BLaER1 (cell line): ENCODE measurements around the gene PDZRN3.

Source experiments
- H3K27ac ChIP-seq: shearing (Covaris generic); formaldehyde crosslinking; 2 replicates; pipeline ENCODE4 v1.8.1; 2022
- H3K27me3 ChIP-seq: shearing (Covaris generic); formaldehyde crosslinking; 2 replicates; pipeline ENCODE4 v1.8.1; 2022
- H3K36me3 ChIP-seq: shearing (Covaris generic); formaldehyde crosslinking; 2 replicates; pipeline ENCODE4 v1.8.1; 2022
- H3K4me1 ChIP-seq: shearing (Covaris generic); formaldehyde crosslinking; 2 replicates; pipeline ENCODE4 v1.8.1; 2022
- H3K4me2 ChIP-seq: shearing (Covaris generic); formaldehyde crosslinking; 2 replicates; pipeline ENCODE4 v1.8.1; 2022
- H3K4me3 ChIP-seq: shearing (Covaris generic); formaldehyde crosslinking; 2 replicates; pipeline ENCODE4 v1.8.1; 2022
- H3K9ac ChIP-seq: shearing (Covaris generic); formaldehyde crosslinking; 2 replicates; pipeline ENCODE4 v1.8.1; 2022
- H3K9me3 ChIP-seq: shearing (Covaris generic); formaldehyde crosslinking; 2 replicates; pipeline ENCODE4 v1.8.1; 2022
- H4K20me1 ChIP-seq: shearing (Covaris generic); formaldehyde crosslinking; 2 replicates; pipeline ENCODE4 v1.8.1; 2022
- Cebpa-rat ChIP-seq: shearing (Covaris generic); IDR thresholded peaks from 2 replicates; pipeline ENCODE4 v1.8.1; 2022

Gene PDZRN3

GRCh38 chr3:73453666-73454065 is 171.1 kb downstream of the PDZRN3 start:
- H3K4me1 ChIP-seq, result peaks cover 37% of the 10 kb centered on the region
- H3K4me2 ChIP-seq, result no peak overlapping the region
- no peaks in the 10 kb centered on the region for H4K20me1 ChIP-seq
- H3K9me3 ChIP-seq, result no peaks in the 10 kb centered on the region
- H3K4me3 ChIP-seq, result no peak overlapping the region
- no peak for TF ChIP-seq Cebpa-rat
- H3K36me3 ChIP-seq, result no peaks in the 10 kb centered on the region
- H3K27me3 ChIP-seq, result no peaks in the 10 kb centered on the region
- H3K27ac ChIP-seq, result no peak overlapping the region
- H3K9ac ChIP-seq, result no peak overlapping the region

GRCh38 chr3:73452729-73453128 is 172.0 kb downstream of the PDZRN3 start:
- Histone ChIP-seq H3K27me3 (no peaks in the 10 kb centered on the region), H3K4me2 (no peak overlapping the region), H3K36me3 (no peaks in the 10 kb centered on the region), H3K27ac (no peak overlapping the region), H3K4me3 (no peak overlapping the region), H3K4me1 (peaks cover 43% of the 10 kb centered on the region), H3K9me3 (no peaks in the 10 kb centered on the region), H3K9ac (no peak overlapping the region), H4K20me1 (no peaks in the 10 kb centered on the region)
- TF ChIP-seq Cebpa-rat, result no peak

GRCh38 chr3:73451301-73451944 is 173.3 kb downstream of the PDZRN3 start:
- Histone ChIP-seq H3K9me3 (no peaks in the 10 kb centered on the region), H3K9ac (no peak overlapping the region), H3K27me3 (no peaks in the 10 kb centered on the region), H3K4me2 (peak overlapping the region; percentile 70), H4K20me1 (no peaks in the 10 kb centered on the region), H3K36me3 (no peaks in the 10 kb centered on the region), H3K4me3 (no peak overlapping the region), H3K4me1 (peaks cover 43% of the 10 kb centered on the region), H3K27ac (no peak overlapping the region)
- no peak for TF ChIP-seq Cebpa-rat

- H3K27me3 ChIP-seq, result no peaks in the 10 kb centered on the region
- H3K36me3 ChIP-seq, result no peaks in the 10 kb centered on the region
- no peak overlapping the region for H3K27ac ChIP-seq
- H3K9ac ChIP-seq, result no peak overlapping the region
- H3K9me3 ChIP-seq, result no peaks in the 10 kb centered on the region
- no peak overlapping the region for H3K4me3 ChIP-seq
- no peak for TF ChIP-seq Cebpa-rat
- peaks cover 44% of the 10 kb centered on the region for H3K4me1 ChIP-seq
- H4K20me1 ChIP-seq, result no peaks in the 10 kb centered on the region
- H3K4me2 ChIP-seq, result peak overlapping the region; percentile 70
These were observed 175.0 kb downstream of the PDZRN3 start for GRCh38 chr3:73449774-73450173.

GRCh38 chr3:73448761-73449301 is 175.9 kb downstream of the PDZRN3 start:
- Histone ChIP-seq H3K9ac (no peak overlapping the region), H3K36me3 (no peaks in the 10 kb centered on the region), H3K27ac (0 out of 2 replicates have a peak overlapping the region, but pooled peaks have one; percentile 27), H3K9me3 (no peaks in the 10 kb centered on the region), H3K4me3 (no peak overlapping the region), H3K4me1 (peaks cover 53% of the 10 kb centered on the region), H3K4me2 (peak overlapping the region; percentile 70), H4K20me1 (no peaks in the 10 kb centered on the region), H3K27me3 (no peaks in the 10 kb centered on the region)
- no peak for TF ChIP-seq Cebpa-rat

GRCh38 chr3:73448041-73448440 is 176.7 kb downstream of the PDZRN3 start:
- Histone ChIP-seq H3K4me2 (peak overlapping the region; percentile 70; the same call in 1 of the 2 replicates), H3K9me3 (no peaks in the 10 kb centered on the region), H3K4me3 (no peak overlapping the region), H3K36me3 (no peaks in the 10 kb centered on the region), H3K9ac (no peak overlapping the region), H3K27me3 (no peaks in the 10 kb centered on the region), H3K4me1 (peaks cover 54% of the 10 kb centered on the region), H3K27ac (no peak overlapping the region), H4K20me1 (no peaks in the 10 kb centered on the region)
- TF ChIP-seq Cebpa-rat, result no peak

- H3K36me3 ChIP-seq, result no peaks in the 10 kb centered on the region
- no peaks in the 10 kb centered on the region for H3K27me3 ChIP-seq
- TF ChIP-seq Cebpa-rat, result no peak
- no peak overlapping the region for H3K27ac ChIP-seq
- H3K9me3 ChIP-seq, result no peaks in the 10 kb centered on the region
- peaks cover 52% of the 10 kb centered on the region for H3K4me1 ChIP-seq
- H3K9ac ChIP-seq, result no peak overlapping the region
- H3K4me3 ChIP-seq, result no peak overlapping the region
- H4K20me1 ChIP-seq, result no peaks in the 10 kb centered on the region
- no peak overlapping the region for H3K4me2 ChIP-seq
These were observed 177.6 kb downstream of the PDZRN3 start for GRCh38 chr3:73447111-73447510.

- Histone ChIP-seq H3K36me3 (no peaks in the 10 kb centered on the region), H4K20me1 (no peaks in the 10 kb centered on the region), H3K27me3 (no peaks in the 10 kb centered on the region), H3K27ac (no peak overlapping the region), H3K9ac (no peak overlapping the region), H3K4me1 (peaks cover 47% of the 10 kb centered on the region), H3K4me2 (no peak overlapping the region), H3K9me3 (no peaks in the 10 kb centered on the region), H3K4me3 (no peak overlapping the region)
- TF ChIP-seq Cebpa-rat, result no peak
These were observed 178.2 kb downstream of the PDZRN3 start for GRCh38 chr3:73446467-73447110.

- no peak overlapping the region for H3K4me2 ChIP-seq
- H3K4me3 ChIP-seq, result no peak overlapping the region
- no peaks in the 10 kb centered on the region for H4K20me1 ChIP-seq
- no peaks in the 10 kb centered on the region for H3K27me3 ChIP-seq
- no peaks in the 10 kb centered on the region for H3K36me3 ChIP-seq
- no peak overlapping the region for H3K27ac ChIP-seq
- H3K4me1 ChIP-seq, result peaks cover 19% of the 10 kb centered on the region
- H3K9me3 ChIP-seq, result no peaks in the 10 kb centered on the region
- TF ChIP-seq Cebpa-rat, result no peak
- no peak overlapping the region for H3K9ac ChIP-seq
These were observed 181.9 kb downstream of the PDZRN3 start for GRCh38 chr3:73442886-73443285.

- H3K4me1 ChIP-seq, result peaks cover 19% of the 10 kb centered on the region
- H3K9me3 ChIP-seq, result no peaks in the 10 kb centered on the region
- TF ChIP-seq Cebpa-rat, result no peak
- H3K27ac ChIP-seq, result no peak overlapping the region
- no peak overlapping the region for H3K9ac ChIP-seq
- H3K36me3 ChIP-seq, result no peaks in the 10 kb centered on the region
- no peak overlapping the region for H3K4me2 ChIP-seq
- no peaks in the 10 kb centered on the region for H4K20me1 ChIP-seq
- H3K27me3 ChIP-seq, result no peaks in the 10 kb centered on the region
- H3K4me3 ChIP-seq, result no peak overlapping the region
These were observed 182.6 kb downstream of the PDZRN3 start for GRCh38 chr3:73442152-73442551.
